GM21447 (cell line): ENCODE measurements around the gene NUP205.

Source experiments
- ATAC-seq: cut with Tn5 transposase; IDR thresholded peaks from one replicate; pipeline ENCODE4 v1.9.1; 2021; ENCODE audit not compliant: unreplicated experiment

The NUP205 gene

GRCh38 chr7:135541029-135541428 is 16.7 kb upstream of the NUP205 start:
- ATAC-seq, result no peak

- no peak for ATAC-seq
These were observed 7.5 kb upstream of the NUP205 start for GRCh38 chr7:135550196-135550595.

GRCh38 chr7:135552148-135552547 is 5.6 kb upstream of the NUP205 start:
- ATAC-seq, result no peak

GRCh38 chr7:135553346-135553745 is 4.4 kb upstream of the NUP205 start:
- ATAC-seq, result no peak

- peak; percentile 65 for ATAC-seq
These were observed 635 bp downstream of the NUP205 start for GRCh38 chr7:135558337-135558767.

GRCh38 chr7:135558881-135559280 is 1.2 kb downstream of the NUP205 start:
- ATAC-seq, result no peak

GRCh38 chr7:135560631-135561030 is 2.9 kb downstream of the NUP205 start:
- no peak for ATAC-seq

- ATAC-seq, result no peak
These were observed 5.0 kb downstream of the NUP205 start for GRCh38 chr7:135562720-135563119.

- ATAC-seq, result no peak
These were observed 14.1 kb downstream of the NUP205 start for GRCh38 chr7:135571834-135572233.

- no peak for ATAC-seq
These were observed 15.8 kb downstream of the NUP205 start for GRCh38 chr7:135573541-135573940.

GRCh38 chr7:135575296-135575695 is 17.6 kb downstream of the NUP205 start:
- ATAC-seq, result peak; percentile 56

- ATAC-seq, result no peak
These were observed 20.9 kb downstream of the NUP205 start for GRCh38 chr7:135578569-135578968.

GRCh38 chr7:135584362-135585353 is 26.9 kb downstream of the NUP205 start:
- ATAC-seq, result no peak

- ATAC-seq, result no peak
These were observed 39.6 kb downstream of the NUP205 start for GRCh38 chr7:135597181-135597925.

GRCh38 chr7:135597926-135598305 is 40.2 kb downstream of the NUP205 start:
- no peak for ATAC-seq

GRCh38 chr7:135599471-135599870 is 41.8 kb downstream of the NUP205 start:
- no peak for ATAC-seq

GRCh38 chr7:135600226-135600625 is 42.5 kb downstream of the NUP205 start:
- no peak for ATAC-seq

GRCh38 chr7:135601182-135601581 is 43.5 kb downstream of the NUP205 start:
- no peak for ATAC-seq

- ATAC-seq, result no peak
These were observed 44.6 kb downstream of the NUP205 start for GRCh38 chr7:135602304-135602703.

- ATAC-seq, result no peak
These were observed 58.4 kb downstream of the NUP205 start for GRCh38 chr7:135616136-135616535.

- ATAC-seq, result no peak
These were observed 60.1 kb downstream of the NUP205 start for GRCh38 chr7:135617781-135618180.

GRCh38 chr7:135618510-135618909 is 60.8 kb downstream of the NUP205 start:
- no peak for ATAC-seq
